Measurements from ENCODE around the gene BRPF3. TPM values are rescaled to one million over a fixed set of nuclear protein-coding genes. Genes with fewer than 3 reads are reported as not detected.

BRPF3 gene
- total RNA-seq, 1 experiment from 2014 or later: 41.4 TPM

GRCh38 chr6:36280983-36281382 is 84.4 kb downstream of the BRPF3 start:
- H3K27ac Mint-ChIP-seq (ENCODE audit: unreplicated experiment): no peak overlapping the region
- POLR2A ChIA-PET: interaction anchor here (0.6 kb wide), 1 partner anchor 71 kb away, joined by 3 read pairs; no protein-coding TSS in a partner anchor
- H3K36me3 Mint-ChIP-seq (ENCODE audit: insufficient read depth, unreplicated experiment): no peaks in the 10 kb centered on the region
- CTCF ChIA-PET: no interaction called here
- Histone ChIP-seq H3K9me3 (no peaks in the 10 kb centered on the region), H3K4me1 (no peaks in the 10 kb centered on the region), H3K4me3 (ENCODE audit: low read depth, low read length) (no peak overlapping the region), H3K27me3 (replicated peaks; ENCODE audit: control insufficient read depth, insufficient read depth, low read length) (no peaks in the 10 kb centered on the region), H3K36me3 (ENCODE audit: control insufficient read depth, insufficient read depth, low read length) (no peaks in the 10 kb centered on the region)
- DNase-seq: no peak
- H3K27me3 Mint-ChIP-seq (ENCODE audit: insufficient read depth, unreplicated experiment): peaks cover 2% of the 10 kb centered on the region
- BruUV-seq (replicated peaks): no TSS peak
- H3K9me3 Mint-ChIP-seq (ENCODE audit: unreplicated experiment): no peaks in the 10 kb centered on the region
- no peaks in the 10 kb centered on the region for H3K4me1 Mint-ChIP-seq (ENCODE audit: low read depth, unreplicated experiment)
- intact Hi-C loops (cut with micrococcal nuclease; ENCODE audit: unreplicated experiment): no loop called here
- no peak for TF ChIP-seq CTCF (IDR thresholded peaks at IDR 0.05; ENCODE audit: insufficient read depth in 1 of 2, low read depth in 1 of 2, low read length in 1 of 2, severe bottlenecking in 1 of 2, unreplicated experiment in 1 of 2)
- no peak overlapping the region for H3K4me3 Mint-ChIP-seq (ENCODE audit: unreplicated experiment)

Other genes starting within 250 kb of the BRPF3 start
- gene SLC26A8, start 172.1 kb upstream of the BRPF3 start, total RNA-seq (2022): 1.4 and 1.8 TPM in 2 replicates
- 69.3 and 72.0 TPM in 2 replicates for gene MAPK14, start 168.9 kb upstream of the BRPF3 start, total RNA-seq (2022)
- gene MAPK13, start 66.2 kb upstream of the BRPF3 start, total RNA-seq (2022): 45.7 and 47.3 TPM in 2 replicates
- 0.19 and 0.25 TPM in 2 replicates for gene PNPLA1, start 73.3 kb downstream of the BRPF3 start, total RNA-seq (2022)
- gene BNIP5, start 140.1 kb downstream of the BRPF3 start, total RNA-seq (2022): 0.50 and 0.53 TPM in 2 replicates
- gene ETV7, start 190.9 kb downstream of the BRPF3 start, total RNA-seq (2022): 0.52 and 0.79 TPM in 2 replicates
- not detected in 2 replicates for gene PXT1, start 246.1 kb downstream of the BRPF3 start, total RNA-seq (2022)
- gene KCTD20, start 246.3 kb downstream of the BRPF3 start, total RNA-seq (2022): 28.1 and 32.4 TPM in 2 replicates